ENCODE results near the gene RABL3. TPM values are rescaled to one million over a fixed set of nuclear protein-coding genes. Genes with fewer than 3 reads are reported as not detected.
"Not testable (repeated sequence)": the region's sequence is repeated elsewhere in the genome, so short reads cannot be mapped to it uniquely, and the experiment has no call there.

Gene RABL3
- total RNA-seq, 2 experiments from 2014 or later = 35.5 to 37.8 TPM

DNA sequence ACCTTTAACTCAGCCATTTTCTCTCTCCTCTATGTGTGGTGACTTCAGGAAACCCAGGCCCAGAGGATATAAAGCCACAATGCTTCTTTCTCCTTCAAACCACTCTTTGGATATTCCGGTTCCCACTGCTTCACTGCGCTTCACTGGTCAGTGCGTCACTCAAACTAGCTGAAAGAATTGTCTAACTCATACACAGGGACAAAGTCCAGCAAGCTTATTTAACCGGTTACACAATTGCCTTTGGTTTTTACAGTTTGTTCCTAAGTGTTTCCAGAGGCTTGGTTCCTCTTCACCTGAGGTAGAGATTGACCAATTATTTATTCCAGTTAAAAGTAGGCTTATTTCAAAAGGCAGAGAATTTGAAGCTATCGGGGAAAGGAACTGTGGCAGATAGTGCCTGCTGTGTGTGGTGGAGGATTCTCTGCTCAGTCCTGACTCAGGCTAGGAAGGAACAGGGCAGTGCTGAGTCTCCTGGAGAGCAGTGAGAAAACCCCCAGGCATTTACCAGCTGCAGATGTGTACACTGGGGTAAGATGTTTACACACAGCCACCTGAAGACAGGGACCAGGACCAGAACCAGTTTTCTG is 60.1 kb downstream of the RABL3 start, which contains the start of gene HGD:
Gene HGD, minus strand, starts transcription at position 145 of the 587 bp plus-strand sequence. Its CDS starts 128 bp downstream, at position 17.
- no peak for ATAC-seq
- CTCF ChIA-PET = interaction anchor here (0.5 kb wide), 1 partner anchor 125 kb away, joined by 4 read pairs; no protein-coding TSS in a partner anchor
- POLR2A ChIA-PET = no interaction called here

GRCh38 chr3:120681506-120682038 is 60.7 kb downstream of the RABL3 start:
- H3K36me3 Mint-ChIP-seq (ENCODE audit: low read depth) = peaks cover 4% of the 10 kb centered on the region
- peaks cover 4% of the 10 kb centered on the region for H3K4me1 Mint-ChIP-seq
- peaks cover 8% of the 10 kb centered on the region for H3K9me3 Mint-ChIP-seq (ENCODE audit: low read depth)
- ChIA-PET POLR2A (no interaction called here), CTCF (no interaction called here)
- intact Hi-C loops (cut with DNase I, micrococcal nuclease) = no loop called here
- H3K4me3 Mint-ChIP-seq = no peak overlapping the region
- no peak overlapping the region for H3K27ac Mint-ChIP-seq
- ATAC-seq (no peak), DNase-seq (no peak)
- peaks cover 2% of the 10 kb centered on the region for H3K27me3 Mint-ChIP-seq

More for the DNA sequence above, 60.1 kb downstream of the RABL3 start, which contains the start of gene HGD:
- H3K4me1 Mint-ChIP-seq = peaks cover 4% of the 10 kb centered on the region
- intact Hi-C loops (cut with DNase I, micrococcal nuclease) = no loop called here
- peaks cover 4% of the 10 kb centered on the region for H3K9me3 Mint-ChIP-seq (ENCODE audit: low read depth)
- H3K4me3 Mint-ChIP-seq = no peak within 1 kb of the TSS
- H3K27me3 Mint-ChIP-seq = peaks cover 2% of the 10 kb centered on the region
- no peak within 1 kb of the TSS for H3K27ac Mint-ChIP-seq
- peaks cover 4% of the 10 kb centered on the region for H3K36me3 Mint-ChIP-seq (ENCODE audit: low read depth)
- DNase-seq = no peak

DNA sequence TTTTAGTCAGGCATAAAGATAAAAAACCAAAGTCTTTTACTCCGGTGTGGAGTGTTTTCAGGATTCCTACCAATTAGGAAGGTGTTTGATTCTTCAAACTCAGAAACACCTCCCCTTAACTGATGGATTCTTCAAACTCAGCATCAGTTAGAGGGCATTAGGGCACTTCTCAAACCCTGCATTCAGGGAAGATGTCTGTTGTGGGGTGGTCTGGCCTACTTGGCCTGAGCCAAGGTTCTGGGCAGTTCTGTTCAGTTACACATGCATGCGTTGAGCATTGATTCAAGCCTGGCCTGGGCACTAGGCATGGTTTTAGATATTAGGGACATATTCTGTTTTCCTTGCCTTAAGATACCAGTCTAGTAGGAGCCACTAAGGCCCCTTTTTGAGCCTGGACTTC is 61.3 kb downstream of the RABL3 start:
- CTCF ChIA-PET = no interaction called here
- Mint-ChIP-seq H3K4me3 (no peak overlapping the region), H3K4me1 (peaks cover 4% of the 10 kb centered on the region), H3K27ac (no peak overlapping the region), H3K27me3 (peaks cover 2% of the 10 kb centered on the region), H3K9me3 (ENCODE audit: low read depth) (peaks cover 10% of the 10 kb centered on the region), H3K36me3 (ENCODE audit: low read depth) (peaks cover 4% of the 10 kb centered on the region)
- no peak for ATAC-seq
- DNase-seq = no peak
- intact Hi-C loops (cut with DNase I, micrococcal nuclease) = no loop called here
- POLR2A ChIA-PET = no interaction called here

- CTCF ChIA-PET = no interaction called here
- intact Hi-C loops (cut with DNase I, micrococcal nuclease) = no loop called here
- Mint-ChIP-seq H3K36me3 (ENCODE audit: low read depth) (peaks cover 4% of the 10 kb centered on the region), H3K9me3 (ENCODE audit: low read depth) (peaks cover 10% of the 10 kb centered on the region), H3K4me3 (no peak overlapping the region), H3K27me3 (peaks cover 2% of the 10 kb centered on the region), H3K27ac (no peak overlapping the region), H3K4me1 (peaks cover 4% of the 10 kb centered on the region)
- DNase-seq (no peak), ATAC-seq (no peak)
- POLR2A ChIA-PET = no interaction called here
Observed at GRCh38 chr3:120680193-120680894, 62.0 kb downstream of the RABL3 start.

DNA sequence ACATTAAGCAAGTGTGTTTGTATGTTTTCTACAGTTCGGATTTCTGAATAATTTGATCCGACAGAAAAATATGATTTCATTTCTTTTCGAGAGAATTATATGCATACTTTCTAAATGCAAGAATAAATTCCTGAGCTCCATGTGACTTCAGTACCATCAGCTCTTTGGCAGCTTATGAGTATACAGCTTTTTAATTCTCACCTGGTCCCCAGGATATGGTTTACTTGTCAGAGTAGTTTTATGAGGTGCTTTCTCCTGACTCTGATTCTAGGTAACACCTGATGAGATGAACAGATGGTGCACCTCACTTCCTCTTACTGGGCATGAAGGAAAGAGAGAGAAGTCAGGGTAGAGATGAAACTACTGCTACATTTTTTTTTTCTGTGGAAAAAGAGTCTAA is 63.3 kb downstream of the RABL3 start:
- peaks cover 4% of the 10 kb centered on the region for H3K36me3 Mint-ChIP-seq (ENCODE audit: low read depth)
- peaks cover 4% of the 10 kb centered on the region for H3K4me1 Mint-ChIP-seq
- intact Hi-C loops (cut with DNase I, micrococcal nuclease) = no loop called here
- ChIA-PET CTCF (interaction anchor here (0.6 kb wide), 1 partner anchor 118 kb away, joined by 4 read pairs; no protein-coding TSS in a partner anchor), POLR2A (no interaction called here)
- peaks cover 2% of the 10 kb centered on the region for H3K27me3 Mint-ChIP-seq
- no peak overlapping the region for H3K27ac Mint-ChIP-seq
- H3K9me3 Mint-ChIP-seq (ENCODE audit: low read depth) = peaks cover 10% of the 10 kb centered on the region
- ATAC-seq (no peak), DNase-seq (no peak)
- no peak overlapping the region for H3K4me3 Mint-ChIP-seq

GRCh38 chr3:120678331-120678947 is 63.9 kb downstream of the RABL3 start:
- DNase-seq (no peak), ATAC-seq (no peak)
- intact Hi-C loops (cut with DNase I, micrococcal nuclease) = no loop called here
- no peak overlapping the region for H3K4me3 Mint-ChIP-seq
- no peak overlapping the region for H3K27ac Mint-ChIP-seq
- peaks cover 2% of the 10 kb centered on the region for H3K27me3 Mint-ChIP-seq
- ChIA-PET POLR2A (no interaction called here), CTCF (interaction anchor here (0.6 kb wide), 1 partner anchor 118 kb away, joined by 4 read pairs; no protein-coding TSS in a partner anchor)
- H3K4me1 Mint-ChIP-seq = peaks cover 4% of the 10 kb centered on the region
- H3K9me3 Mint-ChIP-seq (ENCODE audit: low read depth) = peaks cover 10% of the 10 kb centered on the region
- peaks cover 4% of the 10 kb centered on the region for H3K36me3 Mint-ChIP-seq (ENCODE audit: low read depth)

GRCh38 chr3:120677193-120677592 is 65.1 kb downstream of the RABL3 start:
- not testable (repeated sequence) for ATAC-seq

GRCh38 chr3:120673116-120673515 is 69.2 kb downstream of the RABL3 start:
- Mint-ChIP-seq H3K9me3 (ENCODE audit: low read depth) (peaks cover 10% of the 10 kb centered on the region), H3K4me3 (no peak overlapping the region), H3K4me1 (no peaks in the 10 kb centered on the region), H3K27me3 (peaks cover 2% of the 10 kb centered on the region), H3K36me3 (ENCODE audit: low read depth) (peaks cover 5% of the 10 kb centered on the region), H3K27ac (no peak overlapping the region)
- ATAC-seq = no peak
- DNase-seq = no peak
- intact Hi-C loops (cut with DNase I, micrococcal nuclease) = no loop called here
- CTCF ChIA-PET = no interaction called here
- POLR2A ChIA-PET = no interaction called here

More at GRCh38 chr3:120677193-120677592, 65.1 kb downstream of the RABL3 start:
- H3K4me3 Mint-ChIP-seq; H3K4me1 Mint-ChIP-seq; DNase-seq; H3K36me3 Mint-ChIP-seq (ENCODE audit: low read depth); intact Hi-C loops (cut with DNase I, micrococcal nuclease); POLR2A ChIA-PET; H3K27ac Mint-ChIP-seq; CTCF ChIA-PET; H3K27me3 Mint-ChIP-seq: not testable (repeated sequence)
- H3K9me3 Mint-ChIP-seq (ENCODE audit: low read depth) = peaks cover 10% of the 10 kb centered on the region

DNA sequence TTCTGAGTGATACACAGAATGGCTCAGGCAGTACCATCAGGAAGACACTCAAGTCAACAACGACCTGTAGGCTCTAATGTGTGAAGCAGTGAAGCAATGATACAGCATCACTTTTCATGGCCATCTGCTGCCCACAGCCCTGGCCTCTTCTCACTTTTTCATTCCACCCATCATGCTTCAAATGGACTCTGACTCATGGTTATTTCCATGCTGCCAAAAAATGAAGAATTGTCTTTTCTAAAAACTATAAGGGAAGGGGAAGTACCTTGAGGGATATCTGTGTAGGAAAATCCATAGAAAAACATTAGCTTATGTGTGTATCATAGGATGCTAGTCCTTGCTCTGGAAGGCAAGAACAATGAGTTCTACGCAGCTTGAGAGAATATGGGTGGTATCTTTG is 71.7 kb downstream of the RABL3 start:
- Mint-ChIP-seq H3K36me3 (ENCODE audit: low read depth) (peaks cover 1% of the 10 kb centered on the region), H3K27me3 (no peaks in the 10 kb centered on the region), H3K9me3 (ENCODE audit: low read depth) (no peaks in the 10 kb centered on the region), H3K4me1 (no peaks in the 10 kb centered on the region), H3K4me3 (no peak overlapping the region), H3K27ac (no peak overlapping the region)
- POLR2A ChIA-PET = no interaction called here
- no peak for DNase-seq
- CTCF ChIA-PET = no interaction called here
- intact Hi-C loops (cut with DNase I, micrococcal nuclease) = no loop called here
- ATAC-seq = no peak

DNA sequence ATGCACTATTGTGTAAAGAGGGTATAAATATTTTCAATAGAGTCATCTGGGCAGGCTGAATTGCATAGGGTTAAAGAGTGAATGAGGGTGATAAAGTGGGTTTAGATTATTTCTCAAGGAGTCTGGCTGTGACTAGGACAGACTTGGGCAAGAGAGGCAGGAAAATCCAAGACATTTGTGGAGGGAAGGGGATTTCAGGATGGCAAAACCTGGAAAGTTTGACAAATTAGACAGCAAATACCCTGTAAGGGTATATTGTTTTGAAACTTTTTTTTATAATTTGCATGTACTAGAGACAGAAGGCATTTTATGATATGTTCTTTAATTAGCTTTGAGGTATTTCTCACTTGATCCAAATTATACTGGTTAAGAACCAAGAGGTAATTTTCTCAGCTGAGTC is 77.4 kb downstream of the RABL3 start:
- POLR2A ChIA-PET = no interaction called here
- no peak for ATAC-seq
- no peaks in the 10 kb centered on the region for H3K9me3 Mint-ChIP-seq (ENCODE audit: low read depth)
- DNase-seq = no peak
- H3K36me3 Mint-ChIP-seq (ENCODE audit: low read depth) = peaks cover under 1% of the 10 kb centered on the region
- no peak overlapping the region for H3K27ac Mint-ChIP-seq
- intact Hi-C loops (cut with DNase I, micrococcal nuclease) = no loop called here
- no peaks in the 10 kb centered on the region for H3K4me1 Mint-ChIP-seq
- H3K4me3 Mint-ChIP-seq = no peak overlapping the region
- peaks cover 3% of the 10 kb centered on the region for H3K27me3 Mint-ChIP-seq
- CTCF ChIA-PET = no interaction called here

DNA sequence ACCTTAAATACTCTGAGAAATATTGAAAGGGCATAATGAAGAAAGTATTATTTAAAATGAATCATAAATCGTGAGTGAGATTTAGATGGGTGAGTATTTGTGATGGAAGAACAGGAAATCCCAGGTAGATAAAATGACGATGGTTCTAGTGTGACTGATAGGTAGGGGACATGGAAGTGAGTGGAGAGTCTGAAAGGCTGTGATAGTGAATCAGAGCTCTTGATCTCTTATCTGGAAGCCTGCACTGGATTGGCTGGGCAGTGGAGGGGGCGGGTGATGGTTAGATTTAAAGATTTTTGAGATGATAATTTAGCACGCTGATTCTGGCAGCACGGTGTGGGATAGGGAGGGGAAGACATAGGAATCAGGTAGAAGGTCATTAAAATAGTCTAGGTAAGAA is 80.4 kb downstream of the RABL3 start:
- ChIA-PET CTCF (no interaction called here), POLR2A (no interaction called here)
- Mint-ChIP-seq H3K27me3 (peaks cover 3% of the 10 kb centered on the region), H3K4me3 (no peak overlapping the region), H3K27ac (no peak overlapping the region), H3K36me3 (ENCODE audit: low read depth) (peaks cover 3% of the 10 kb centered on the region), H3K4me1 (no peaks in the 10 kb centered on the region), H3K9me3 (ENCODE audit: low read depth) (no peaks in the 10 kb centered on the region)
- DNase-seq (no peak), ATAC-seq (no peak)
- intact Hi-C loops (cut with DNase I, micrococcal nuclease) = no loop called here

Measured in activated CD4-positive, alpha-beta T cell treated with anti-CD3 and anti-CD28 coated beads for 36 hours (primary cell).